H9 (cell line): ENCODE results near the gene FAS. TPM values are rescaled to one million over a fixed set of nuclear protein-coding genes. Genes with fewer than 3 reads are reported as not detected.

Experiments used
- DNase-seq: peaks from one replicate; pipeline ENCODE4 v3.0.0-alpha.2; 2017
- H2AFZ ChIP-seq: one replicate; pipeline ENCODE4 v1.6.1; 2013; ENCODE audit warnings: mild to moderate bottlenecking, low read length, control low read depth, moderate library complexity
- H2AK5ac ChIP-seq: 2 replicates; pipeline ENCODE4 v1.6.1; 2013; ENCODE audit warnings: low read length, control low read depth, mixed read lengths; ENCODE audit not compliant: insufficient read length
- H2BK120ac ChIP-seq: one replicate; pipeline ENCODE4 v1.6.1; 2013; ENCODE audit warnings: low read depth, mild to moderate bottlenecking, low read length, control low read depth, inconsistent platforms; ENCODE audit not compliant: poor library complexity, severe bottlenecking
- H2BK12ac ChIP-seq: 2 replicates; pipeline ENCODE4 v1.6.1; 2013; ENCODE audit warnings: low read length, control low read depth, mixed read lengths, low read depth; ENCODE audit not compliant: insufficient read length
- H2BK15ac ChIP-seq: 2 replicates; pipeline ENCODE4 v1.6.1; 2013; ENCODE audit warnings: low read depth, low read length, control low read depth
- H2BK20ac ChIP-seq: one replicate; pipeline ENCODE4 v1.6.1; 2013; ENCODE audit warnings: low read depth, mild to moderate bottlenecking, low read length, control low read depth, inconsistent platforms; ENCODE audit not compliant: poor library complexity, severe bottlenecking
- H2BK5ac ChIP-seq: 2 replicates; pipeline ENCODE4 v1.6.1; 2013; ENCODE audit warnings: low read length, control low read depth, mixed read lengths; ENCODE audit not compliant: insufficient read length
- H3K14ac ChIP-seq: 2 replicates; pipeline ENCODE4 v1.6.1; 2013; ENCODE audit warnings: low read length, control low read depth; ENCODE audit not compliant: insufficient read depth
- H3K18ac ChIP-seq: 2 replicates; pipeline ENCODE4 v1.6.1; 2013; ENCODE audit warnings: low read depth, mild to moderate bottlenecking, mixed read lengths, low read length, control low read depth; ENCODE audit not compliant: insufficient read length
- H3K23ac ChIP-seq: 2 replicates; pipeline ENCODE4 v1.6.1; 2013; ENCODE audit warnings: low read length, control low read depth, mixed read lengths, low read depth; ENCODE audit not compliant: insufficient read length
- H3K23me2 ChIP-seq: 2 replicates; pipeline ENCODE4 v1.6.1; 2013; ENCODE audit warnings: low read depth, mild to moderate bottlenecking, mixed read lengths, low read length, control low read depth; ENCODE audit not compliant: insufficient read length, poor library complexity, severe bottlenecking
- H3K27ac ChIP-seq: 2 replicates; pipeline ENCODE4 v1.5.1; 2013; ENCODE audit warnings: low read length, control low read depth, mixed read lengths, low read depth; ENCODE audit not compliant: insufficient read length
- H3K27me3 ChIP-seq: 2 replicates; pipeline ENCODE4 v1.6.1; 2013; ENCODE audit warnings: low read length, control low read depth, inconsistent platforms; ENCODE audit not compliant: insufficient read depth
- H3K4ac ChIP-seq: 2 replicates; pipeline ENCODE4 v1.6.1; 2013; ENCODE audit warnings: low read depth, mild to moderate bottlenecking, control low read depth, inconsistent platforms, low read length, moderate library complexity
- H3K4me1 ChIP-seq: 2 replicates; pipeline ENCODE4 v1.6.1; 2013; ENCODE audit warnings: low read length, control low read depth, inconsistent platforms; ENCODE audit not compliant: insufficient read depth
- H3K4me2 ChIP-seq: 2 replicates; pipeline ENCODE4 v1.6.1; 2013; ENCODE audit warnings: low read length, control low read depth, mixed read lengths; ENCODE audit not compliant: insufficient read length, insufficient read depth
- H3K56ac ChIP-seq: 2 replicates; pipeline ENCODE4 v1.6.1; 2013; ENCODE audit warnings: low read depth, mild to moderate bottlenecking, mixed read lengths, low read length, control low read depth; ENCODE audit not compliant: insufficient read length
- H3K79me1 ChIP-seq: 2 replicates; pipeline ENCODE4 v1.6.1; 2013; ENCODE audit warnings: low read depth, mild to moderate bottlenecking, moderate library complexity, low read length, control low read depth, inconsistent platforms; ENCODE audit not compliant: insufficient read depth, poor library complexity, severe bottlenecking
- H3K79me2 ChIP-seq: 2 replicates; pipeline ENCODE4 v1.6.1; 2013; ENCODE audit warnings: low read length, control low read depth, inconsistent platforms; ENCODE audit not compliant: insufficient read depth
- H3K9ac ChIP-seq: 2 replicates; pipeline ENCODE4 v1.6.1; 2013; ENCODE audit warnings: low read length, control low read depth, mixed read lengths; ENCODE audit not compliant: insufficient read length; ENCODE audit errors: extremely low read depth
- H3K9me3 ChIP-seq: one replicate; pipeline ENCODE4 v1.6.1; 2013; ENCODE audit warnings: low read depth, low read length, inconsistent platforms; ENCODE audit not compliant: control insufficient read depth
- H3T11ph ChIP-seq: one replicate; pipeline ENCODE4 v1.6.1; 2013; ENCODE audit warnings: mild to moderate bottlenecking, low read length, control low read depth, inconsistent platforms
- H4K20me1 ChIP-seq: one replicate; pipeline ENCODE4 v1.6.1; 2013; ENCODE audit not compliant: control insufficient read depth, insufficient read length, insufficient read depth
- H4K5ac ChIP-seq: 2 replicates; pipeline ENCODE4 v1.6.1; 2013; ENCODE audit warnings: low read depth, mild to moderate bottlenecking, mixed read lengths, low read length, control low read depth; ENCODE audit not compliant: insufficient read length
- H4K8ac ChIP-seq: replicated peaks from 2 replicates; pipeline ENCODE4 v1.6.1; 2013; ENCODE audit warnings: low read length, control low read depth, mixed read lengths, low read depth; ENCODE audit not compliant: insufficient read length
- H4K91ac ChIP-seq: 2 replicates; pipeline ENCODE4 v1.6.1; 2013; ENCODE audit warnings: low read depth, mild to moderate bottlenecking, moderate library complexity, mixed read lengths, low read length, control low read depth; ENCODE audit not compliant: insufficient read length
- H3K27ac Mint-ChIP-seq, 3 experiments: 2 replicates in 2 of 3; 3 replicates in 1 of 3; pipeline ENCODE4 v1.8.0; 2020 to 2021; ENCODE audit warnings: mixed read lengths in 3 of 3, mild to moderate bottlenecking in 1 of 3, moderate library complexity in 1 of 3
- H3K27me3 Mint-ChIP-seq: 2 replicates; pipeline ENCODE4 v1.8.0; 2021; ENCODE audit warnings: low read depth, mild to moderate bottlenecking, moderate library complexity, mixed read lengths
- H3K36me3 Mint-ChIP-seq, 3 experiments: 2 replicates in 2 of 3; 3 replicates in 1 of 3; pipeline ENCODE4 v1.8.0; 2020 to 2021; ENCODE audit warnings: low read depth in 3 of 3, mixed read lengths in 3 of 3; ENCODE audit not compliant: insufficient read depth in 1 of 3
- H3K4me1 Mint-ChIP-seq, 2 experiments: 2 replicates each; pipeline ENCODE4 v1.8.0; 2020; ENCODE audit warnings: mixed read lengths in 2 of 2
- H3K4me3 Mint-ChIP-seq, 2 experiments: 2 replicates in 1 of 2; 3 replicates in 1 of 2; pipeline ENCODE4 v1.8.0; 2020 to 2021; ENCODE audit warnings: mild to moderate bottlenecking in 2 of 2, mixed read lengths in 2 of 2, moderate library complexity in 1 of 2
- H3K9me3 Mint-ChIP-seq, 2 experiments: 2 replicates in 1 of 2; 3 replicates in 1 of 2; pipeline ENCODE4 v1.8.0; 2020; ENCODE audit warnings: mild to moderate bottlenecking in 2 of 2, mixed read lengths in 2 of 2, moderate library complexity in 1 of 2
- WGBS: extraction: QIAGEN DNeasy Blood & Tissue Kit; methylation state at CpG from one replicate; pipeline ENCODE4 v1.1.7; 2013; ENCODE audit warnings: missing lambda C conversion rate, low lambda C conversion rate, mixed read lengths; ENCODE audit not compliant: insufficient read length; ENCODE audit errors: extremely low coverage; 5-methylcytosine and 5-hydroxymethylcytosine counted together
- total RNA-seq: library from RNA; stranded (reverse); gene quantifications from 2 replicates; pipeline ENCODE4 v1.2.1, GENCODE V29; 2021
- TF ChIP-seq, protein P1 (sequence below): fragments of 200-600 bp; sonication (generic); conservative IDR thresholded peaks from 3 replicates; pipeline ENCODE4 v1.8.0; 2021; ENCODE audit warnings: antibody characterized with exemption, mild to moderate bottlenecking

Gene FAS
- total RNA-seq, 1 experiment from 2014 or later: 3.0 TPM

DNA sequence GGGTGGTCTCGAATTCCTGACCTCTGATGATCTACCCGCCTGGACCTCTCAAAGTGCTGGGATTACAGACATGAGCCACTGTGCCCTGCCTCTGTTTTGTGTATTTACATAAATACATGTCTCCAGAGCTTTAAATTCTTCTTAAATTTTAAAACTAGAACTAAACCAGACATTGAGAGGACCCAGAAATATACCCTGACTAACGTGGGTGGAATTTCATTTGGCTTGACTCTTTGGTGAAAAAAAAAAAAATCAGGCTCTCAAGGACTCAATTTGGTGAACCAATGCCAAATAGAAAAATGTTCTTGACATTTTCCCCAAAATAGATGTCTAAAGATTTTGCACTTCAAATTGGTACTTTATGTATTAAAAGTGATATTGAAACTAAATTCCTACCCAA lies 16.6 kb upstream of the FAS start:
- TF ChIP-seq, protein P1, sequence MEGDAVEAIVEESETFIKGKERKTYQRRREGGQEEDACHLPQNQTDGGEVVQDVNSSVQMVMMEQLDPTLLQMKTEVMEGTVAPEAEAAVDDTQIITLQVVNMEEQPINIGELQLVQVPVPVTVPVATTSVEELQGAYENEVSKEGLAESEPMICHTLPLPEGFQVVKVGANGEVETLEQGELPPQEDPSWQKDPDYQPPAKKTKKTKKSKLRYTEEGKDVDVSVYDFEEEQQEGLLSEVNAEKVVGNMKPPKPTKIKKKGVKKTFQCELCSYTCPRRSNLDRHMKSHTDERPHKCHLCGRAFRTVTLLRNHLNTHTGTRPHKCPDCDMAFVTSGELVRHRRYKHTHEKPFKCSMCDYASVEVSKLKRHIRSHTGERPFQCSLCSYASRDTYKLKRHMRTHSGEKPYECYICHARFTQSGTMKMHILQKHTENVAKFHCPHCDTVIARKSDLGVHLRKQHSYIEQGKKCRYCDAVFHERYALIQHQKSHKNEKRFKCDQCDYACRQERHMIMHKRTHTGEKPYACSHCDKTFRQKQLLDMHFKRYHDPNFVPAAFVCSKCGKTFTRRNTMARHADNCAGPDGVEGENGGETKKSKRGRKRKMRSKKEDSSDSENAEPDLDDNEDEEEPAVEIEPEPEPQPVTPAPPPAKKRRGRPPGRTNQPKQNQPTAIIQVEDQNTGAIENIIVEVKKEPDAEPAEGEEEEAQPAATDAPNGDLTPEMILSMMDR: no peak
- H3K27me3 ChIP-seq: no peaks in the 10 kb centered on the region
- no peaks in the 10 kb centered on the region for H3K27me3 Mint-ChIP-seq
- no peak overlapping the region for H4K5ac ChIP-seq
- no peak overlapping the region for H3K4ac ChIP-seq
- no peak overlapping the region for H2BK20ac ChIP-seq
- H4K20me1 ChIP-seq: no peaks in the 10 kb centered on the region
- H3K56ac ChIP-seq: no peak overlapping the region
- H3K23me2 ChIP-seq: no peaks in the 10 kb centered on the region
- H3K9me3 ChIP-seq: no peaks in the 10 kb centered on the region
- H3K4me1 ChIP-seq: no peaks in the 10 kb centered on the region
- no peak overlapping the region for H2BK120ac ChIP-seq
- H3K27ac ChIP-seq: no peak overlapping the region
- H3K14ac ChIP-seq: no peak overlapping the region
- no peak overlapping the region for H2AFZ ChIP-seq
- H2BK5ac ChIP-seq: no peak overlapping the region
- no peak overlapping the region for H2BK15ac ChIP-seq
- no peak overlapping the region for H3K27ac Mint-ChIP-seq
- no peak overlapping the region for H4K8ac ChIP-seq
- H3K4me3 Mint-ChIP-seq: no peak overlapping the region
- no peaks in the 10 kb centered on the region for H3K36me3 Mint-ChIP-seq
- H3K9me3 Mint-ChIP-seq: no peaks in the 10 kb centered on the region
- H2BK12ac ChIP-seq: no peak overlapping the region
- H3T11ph ChIP-seq: no peak overlapping the region
- no peak overlapping the region for H3K4me2 ChIP-seq
- no peak overlapping the region for H2AK5ac ChIP-seq
- no peak overlapping the region for H4K91ac ChIP-seq
- H3K79me2 ChIP-seq: no peaks in the 10 kb centered on the region
- WGBS: no CpG with 5 or more reads among the region's 3 CpGs
- DNase-seq: no peak
- H3K23ac ChIP-seq: no peak overlapping the region
- H3K79me1 ChIP-seq: no peaks in the 10 kb centered on the region
- no peak overlapping the region for H3K9ac ChIP-seq
- H3K18ac ChIP-seq: no peak overlapping the region
- peaks cover 1 to 2% of the 10 kb centered on the region in 2 experiments for H3K4me1 Mint-ChIP-seq
